IMR-90 (cell line): ENCODE data around the gene MPIG6B. TPM values are rescaled to one million over a fixed set of nuclear protein-coding genes. Genes with fewer than 3 reads are reported as not detected.

ENCODE experiments used
- NFE2L2 ChIP-seq: fragments of 150-350 bp; IDR thresholded peaks from 2 replicates; pipeline ENCODE4 v1.6.1; 2016; ENCODE audit warnings: low read depth, mild to moderate bottlenecking, low read length
- RCOR1 ChIP-seq: IDR thresholded peaks from 2 replicates; pipeline ENCODE4 v1.6.1; 2012; ENCODE audit warnings: mild to moderate bottlenecking, low read length, improper control_type of control experiment; ENCODE audit not compliant: insufficient replicate concordance
- microRNA-seq, 2 experiments: library from miRNA; stranded (forward) in 1 of 2; unstranded in 1 of 2; fragments of 10-50 nt in 1 of 2; fragments of <30 nt in 1 of 2; gene quantifications in 1 of 2; microRNA quantifications in 1 of 2; one replicate each; pipeline versions ENCODE3 to v1.1.0; 2013 to 2020; ENCODE audit not compliant: insufficient read depth in 1 of 2, insufficient read length in 1 of 2, unreplicated experiment in 1 of 2
- polyA plus RNA-seq, 3 experiments: library from polyadenylated mRNA; depleted of rRNA; stranded (reverse); fragments of >200 nt; gene quantifications; 2 replicates each; pipeline ENCODE4 v1.2.3, GENCODE V29; 2012; ENCODE audit warnings: low replicate concordance in 1 of 3
- small RNA-seq, 5 experiments: library from RNA; depleted of rRNA; stranded (forward); fragments of <200 nt; gene quantifications; one replicate each; pipeline ENCODE3, GENCODE V24; 2012
- total RNA-seq: library from RNA; depleted of rRNA; stranded (reverse); fragments of >200 nt; gene quantifications from 2 replicates; pipeline ENCODE4 v1.2.3, GENCODE V29; 2012; rRNA removed

MPIG6B gene
- total and polyA plus RNA-seq, 2 of the 4 experiments (the other 2 are of a cell fraction), result not detected

- TF ChIP-seq RCOR1, result no peak
- TF ChIP-seq NFE2L2, result no peak
Observed at GRCh38 chr6:31775633-31776484, 52.7 kb downstream of the MPIG6B start (continued).

Small RNA genes within 50 kb of the gene (microRNA-seq; reads per million reads assigned to microRNA genes)
- gene LY6G6D (ENCODE audit: insufficient read depth, insufficient read length) (not detected), gene MIR4646 (ENCODE audit: insufficient read depth in 1 of 2, insufficient read length in 1 of 2, unreplicated experiment in 1 of 2) (0.37 to 1.0 reads per million in 2 experiments), gene MSH5-SAPCD1 (ENCODE audit: insufficient read depth, insufficient read length) (not detected), gene RNU6-850P (ENCODE audit: insufficient read depth, insufficient read length) (not detected), gene SAPCD1 (ENCODE audit: insufficient read depth, insufficient read length) (not detected)

Small RNA genes within 50 kb of the gene (small RNA-seq; reads per million reads assigned to genes)
- 0 reads per million in 5 experiments for gene LY6G6D
- 0 reads per million in 5 experiments for gene MIR4646
- gene MSH5-SAPCD1, result 0 reads per million in 5 experiments
- gene RNU6-850P, result 0 to 0.60 (median 0) reads per million in 5 experiments
- 0 reads per million in 5 experiments for gene SAPCD1

Other genes starting within 250 kb of the MPIG6B start
Only the 30 nearest of the 42 such genes appear.
- gene LTA, start 151.1 kb upstream of the MPIG6B start, total RNA-seq, result not detected in 2 replicates
- gene LTA, start 151.1 kb upstream of the MPIG6B start, polyA plus RNA-seq (2012; rRNA removed), result not detected in 2 replicates
- not detected in 2 replicates for gene TNF, start 147.8 kb upstream of the MPIG6B start, total RNA-seq
- gene TNF, start 147.8 kb upstream of the MPIG6B start, polyA plus RNA-seq (2012; rRNA removed), result not detected in 2 replicates
- not detected in 2 replicates for gene LTB, start 140.9 kb upstream of the MPIG6B start, total RNA-seq
- not detected in 2 replicates for gene LTB, start 140.9 kb upstream of the MPIG6B start, polyA plus RNA-seq (2012; rRNA removed)
- gene LST1, start 137.1 kb upstream of the MPIG6B start, total RNA-seq, result not detected in 2 replicates
- not detected in 2 replicates for gene LST1, start 137.1 kb upstream of the MPIG6B start, polyA plus RNA-seq (2012; rRNA removed)
- not detected in 2 replicates for gene NCR3, start 130.4 kb upstream of the MPIG6B start, total RNA-seq
- gene NCR3, start 130.4 kb upstream of the MPIG6B start, polyA plus RNA-seq (2012; rRNA removed), result not detected in 2 replicates
- not detected in 2 replicates for gene AIF1, start 108.1 kb upstream of the MPIG6B start, total RNA-seq
- gene AIF1, start 108.1 kb upstream of the MPIG6B start, polyA plus RNA-seq (2012; rRNA removed), result not detected in 2 replicates
- gene PRRC2A, start 102.7 kb upstream of the MPIG6B start, total RNA-seq, result 7.7 and 8.1 TPM in 2 replicates
- 88.6 and 101 TPM in 2 replicates for gene PRRC2A, start 102.7 kb upstream of the MPIG6B start, polyA plus RNA-seq (2012; rRNA removed)
- gene BAG6, start 70.7 kb upstream of the MPIG6B start, total RNA-seq, result 40.7 and 41.4 TPM in 2 replicates
- 134 and 151 TPM in 2 replicates for gene BAG6, start 70.7 kb upstream of the MPIG6B start, polyA plus RNA-seq (2012; rRNA removed)
- 0.83 and 1.4 TPM in 2 replicates for gene APOM, start 67.5 kb upstream of the MPIG6B start, total RNA-seq
- gene APOM, start 67.5 kb upstream of the MPIG6B start, polyA plus RNA-seq (2012; rRNA removed), result 3.5 and 3.8 TPM in 2 replicates
- 13.1 and 14.2 TPM in 2 replicates for gene C6orf47, start 62.6 kb upstream of the MPIG6B start, total RNA-seq
- gene C6orf47, start 62.6 kb upstream of the MPIG6B start, polyA plus RNA-seq (2012; rRNA removed), result 8.9 and 9.0 TPM in 2 replicates
- 6.1 and 7.2 TPM in 2 replicates for gene GPANK1, start 58.4 kb upstream of the MPIG6B start, total RNA-seq
- gene GPANK1, start 58.4 kb upstream of the MPIG6B start, polyA plus RNA-seq (2012; rRNA removed), result 13.8 and 16.7 TPM in 2 replicates
- 218 and 240 TPM in 2 replicates for gene CSNK2B, start 57.3 kb upstream of the MPIG6B start, total RNA-seq
- 178 and 194 TPM in 2 replicates for gene CSNK2B, start 57.3 kb upstream of the MPIG6B start, polyA plus RNA-seq (2012; rRNA removed)
- 1.9 and 2.2 TPM in 2 replicates for gene LY6G5B, start 53.4 kb upstream of the MPIG6B start, total RNA-seq
- gene LY6G5B, start 53.4 kb upstream of the MPIG6B start, polyA plus RNA-seq (2012; rRNA removed), result 10.2 and 13.6 TPM in 2 replicates
- gene LY6G5C, start 42.3 kb upstream of the MPIG6B start, total RNA-seq, result 0.18 TPM in 1 of 2 replicates, not detected in the other
- 2.0 and 2.1 TPM in 2 replicates for gene LY6G5C, start 42.3 kb upstream of the MPIG6B start, polyA plus RNA-seq (2012; rRNA removed)
- gene ABHD16A, start 20.0 kb upstream of the MPIG6B start, total RNA-seq, result 30.3 and 35.1 TPM in 2 replicates
- 31.5 and 34.6 TPM in 2 replicates for gene ABHD16A, start 20.0 kb upstream of the MPIG6B start, polyA plus RNA-seq (2012; rRNA removed)
- gene LY6G6F, start 16.5 kb upstream of the MPIG6B start, total RNA-seq, result not detected in 2 replicates
- not detected in 2 replicates for gene LY6G6F, start 16.5 kb upstream of the MPIG6B start, polyA plus RNA-seq (2012; rRNA removed)
- not detected in 2 replicates for gene LY6G6D, start 8.0 kb upstream of the MPIG6B start, total RNA-seq
- gene LY6G6D, start 8.0 kb upstream of the MPIG6B start, polyA plus RNA-seq (2012; rRNA removed), result not detected in 2 replicates
- not detected in 2 replicates for gene LY6G6C, start 1.6 kb upstream of the MPIG6B start, total RNA-seq
- not detected in 2 replicates for gene LY6G6C, start 1.6 kb upstream of the MPIG6B start, polyA plus RNA-seq (2012; rRNA removed)
- gene DDAH2, start 5.9 kb downstream of the MPIG6B start, total RNA-seq, result 40.0 and 40.7 TPM in 2 replicates
- gene DDAH2, start 5.9 kb downstream of the MPIG6B start, polyA plus RNA-seq (2012; rRNA removed), result 57.9 and 58.4 TPM in 2 replicates
- gene CLIC1, start 13.2 kb downstream of the MPIG6B start, total RNA-seq, result 992 and 1,185 TPM in 2 replicates
- gene CLIC1, start 13.2 kb downstream of the MPIG6B start, polyA plus RNA-seq (2012; rRNA removed), result 692 and 706 TPM in 2 replicates
- 4.7 and 5.6 TPM in 2 replicates for gene MSH5, start 16.6 kb downstream of the MPIG6B start, total RNA-seq
- 14.5 and 15.7 TPM in 2 replicates for gene MSH5, start 16.6 kb downstream of the MPIG6B start, polyA plus RNA-seq (2012; rRNA removed)
- not detected in 2 replicates for gene SAPCD1, start 39.3 kb downstream of the MPIG6B start, total RNA-seq
- 2.2 and 2.3 TPM in 2 replicates for gene SAPCD1, start 39.3 kb downstream of the MPIG6B start, polyA plus RNA-seq (2012; rRNA removed)
- under 0.01 and 0.28 TPM in 2 replicates for gene VWA7, start 54.0 kb downstream of the MPIG6B start, total RNA-seq
- gene VWA7, start 54.0 kb downstream of the MPIG6B start, polyA plus RNA-seq (2012; rRNA removed), result 1.0 and 1.4 TPM in 2 replicates
- gene VARS1, start 72.4 kb downstream of the MPIG6B start, total RNA-seq, result 32.2 and 41.2 TPM in 2 replicates
- 39.6 and 42.0 TPM in 2 replicates for gene VARS1, start 72.4 kb downstream of the MPIG6B start, polyA plus RNA-seq (2012; rRNA removed)
- gene LSM2, start 83.6 kb downstream of the MPIG6B start, total RNA-seq, result 48.0 and 56.3 TPM in 2 replicates
- gene LSM2, start 83.6 kb downstream of the MPIG6B start, polyA plus RNA-seq (2012; rRNA removed), result 55.0 and 61.0 TPM in 2 replicates
- 1.3 and 1.4 TPM in 2 replicates for gene HSPA1L, start 91.9 kb downstream of the MPIG6B start, total RNA-seq
- gene HSPA1L, start 91.9 kb downstream of the MPIG6B start, polyA plus RNA-seq (2012; rRNA removed), result 0.97 and 1.0 TPM in 2 replicates
- gene HSPA1A, start 92.2 kb downstream of the MPIG6B start, total RNA-seq, result 94.6 and 102 TPM in 2 replicates
- gene HSPA1A, start 92.2 kb downstream of the MPIG6B start, polyA plus RNA-seq (2012; rRNA removed), result 93.1 and 95.3 TPM in 2 replicates
- 93.6 and 118 TPM in 2 replicates for gene HSPA1B, start 104.4 kb downstream of the MPIG6B start, total RNA-seq
- 59.4 and 61.1 TPM in 2 replicates for gene HSPA1B, start 104.4 kb downstream of the MPIG6B start, polyA plus RNA-seq (2012; rRNA removed)
- gene NEU1, start 139.4 kb downstream of the MPIG6B start, total RNA-seq, result 23.6 and 28.5 TPM in 2 replicates
- 36.2 and 37.3 TPM in 2 replicates for gene NEU1, start 139.4 kb downstream of the MPIG6B start, polyA plus RNA-seq (2012; rRNA removed)
- gene SLC44A4, start 155.6 kb downstream of the MPIG6B start, total RNA-seq, result 0.36 TPM in 1 of 2 replicates, not detected in the other
- 0.14 and 0.19 TPM in 2 replicates for gene SLC44A4, start 155.6 kb downstream of the MPIG6B start, polyA plus RNA-seq (2012; rRNA removed)